HepG2 (cell line): Measurements from ENCODE around the gene PSMA3. TPM values are rescaled to one million over a fixed set of nuclear protein-coding genes. Genes with fewer than 3 reads are reported as not detected.

Experiments
- AHR ChIP-seq: IDR thresholded peaks from 2 replicates; pipeline ENCODE4 v1.6.1; 2018; ENCODE audit warnings: missing genetic modification reagents, missing compliant biosample characterization
- ATAD3A ChIP-seq: sonication (generic); formaldehyde crosslinking; IDR thresholded peaks from 2 replicates; pipeline ENCODE4 v1.4.0; 2020; ENCODE audit warnings: missing genetic modification reagents
- HDAC1 ChIP-seq: sonication (generic); formaldehyde crosslinking; IDR thresholded peaks from 2 replicates; pipeline ENCODE4 v1.5.1; 2020; ENCODE audit warnings: mild to moderate bottlenecking, missing genetic modification reagents
- IKZF5 ChIP-seq: IDR thresholded peaks from 2 replicates; pipeline ENCODE4 v1.6.1; 2018; ENCODE audit warnings: missing genetic modification reagents, mild to moderate bottlenecking, missing compliant biosample characterization
- KAT7 ChIP-seq: IDR thresholded peaks from 2 replicates; pipeline ENCODE4 v1.6.1; 2018; ENCODE audit warnings: borderline replicate concordance, missing compliant biosample characterization
- LCORL ChIP-seq, 2 experiments: fragments of 450-650 bp in 1 of 2; sonication (generic) in 1 of 2; formaldehyde crosslinking in 1 of 2; IDR thresholded peaks; 2 replicates each; pipeline versions ENCODE4 v1.5.0 to v1.6.1; 2017 to 2020; ENCODE audit warnings: antibody characterized with exemption in 1 of 2, missing genetic modification reagents in 1 of 2
- MIER3 ChIP-seq: IDR thresholded peaks from 2 replicates; pipeline ENCODE4 v1.6.1; 2016; ENCODE audit warnings: missing compliant biosample characterization, borderline replicate concordance
- MXI1 ChIP-seq: IDR thresholded peaks from 3 replicates; pipeline ENCODE4 v1.6.1; 2012; ENCODE audit warnings: low read depth, low read length, inconsistent platforms, borderline replicate concordance
- PHF21A ChIP-seq: sonication (generic); formaldehyde crosslinking; IDR thresholded peaks from 2 replicates; pipeline ENCODE4 v1.5.0; 2020; ENCODE audit warnings: mild to moderate bottlenecking, missing genetic modification reagents
- SAP130 ChIP-seq: IDR thresholded peaks from 2 replicates; pipeline ENCODE4 v1.6.1; 2016; ENCODE audit warnings: low read depth
- SMAD3 ChIP-seq: sonication (generic); formaldehyde crosslinking; IDR thresholded peaks from 2 replicates; pipeline ENCODE4 v1.4.0; 2020; ENCODE audit warnings: missing genetic modification reagents
- SPEN ChIP-seq: sonication (generic); formaldehyde crosslinking; IDR thresholded peaks from 2 replicates; pipeline ENCODE4 v1.5.1; 2020; ENCODE audit warnings: low read depth, mild to moderate bottlenecking, missing genetic modification reagents
- SYNCRIP ChIP-seq: fragments of 200-400 bp; formaldehyde crosslinking; IDR thresholded peaks from 2 replicates; pipeline ENCODE4 v1.6.1; 2018; ENCODE audit warnings: mild to moderate bottlenecking, low read depth, low read length; ENCODE audit not compliant: insufficient read depth
- U2AF1 ChIP-seq: fragments of 200-400 bp; formaldehyde crosslinking; optimal IDR thresholded peaks from 2 replicates; pipeline ENCODE3; 2017; ENCODE audit warnings: mild to moderate bottlenecking, low read depth, low read length
- ZNF138 ChIP-seq: sonication (generic); formaldehyde crosslinking; IDR thresholded peaks from 2 replicates; pipeline ENCODE4 v1.5.0; 2020; ENCODE audit warnings: mild to moderate bottlenecking, low read depth, missing genetic modification reagents
- ZNF552 ChIP-seq: sonication (generic); formaldehyde crosslinking; IDR thresholded peaks from 2 replicates; pipeline ENCODE4 v1.9.0; 2022; ENCODE audit warnings: missing genetic modification reagents, mild to moderate bottlenecking, borderline replicate concordance
- ZNF83 ChIP-seq: sonication (generic); formaldehyde crosslinking; IDR thresholded peaks from 2 replicates; pipeline ENCODE4 v1.4.0; 2020; ENCODE audit warnings: missing genetic modification reagents, mild to moderate bottlenecking, borderline replicate concordance
- polyA plus RNA-seq, 8 experiments: library from polyadenylated mRNA; depleted of rRNA in 3 of 8; stranded (reverse) in 7 of 8; unstranded in 1 of 8; fragments of >200 nt; fragmentation: Illumina TruSeq in 4 of 8; extraction: Trizol in 4 of 8; gene quantifications; 2 replicates each; pipeline versions ENCODE4 v1.2.1 to v1.2.3, GENCODE V29; 2011 to 2016; ENCODE audit warnings: low read depth in 4 of 8, missing spikeins in 1 of 8, mixed read lengths in 1 of 8; ENCODE audit not compliant: insufficient read depth in 1 of 8
- total RNA-seq, 5 experiments: library from RNA; depleted of rRNA; stranded (reverse); fragments of >200 nt; fragmentation: Illumina TruSeq; extraction: Trizol; gene quantifications; 2 replicates each; pipeline ENCODE4 v1.2.3, GENCODE V29; 2016; ENCODE audit warnings: low read depth in 1 of 5
- TF ChIP-seq, protein P1 (sequence below): sonication (generic); formaldehyde crosslinking; conservative IDR thresholded peaks from 2 replicates; pipeline ENCODE4 v1.8.0; 2022; ENCODE audit warnings: mild to moderate bottlenecking, moderate library complexity, missing genetic modification reagents
- TF ChIP-seq, protein P2 (sequence below): sonication (generic); formaldehyde crosslinking; IDR thresholded peaks from 2 replicates; pipeline ENCODE4 v1.5.0; 2020; ENCODE audit warnings: mild to moderate bottlenecking, missing genetic modification reagents
- TF ChIP-seq, protein P3 (sequence below): sonication (generic); formaldehyde crosslinking; IDR thresholded peaks from 2 replicates; pipeline ENCODE4 v1.5.1; 2020; ENCODE audit warnings: missing genetic modification reagents, mild to moderate bottlenecking, borderline replicate concordance

Gene PSMA3
- total and polyA plus RNA-seq, 2 of the 13 experiments (the other 11 are each of a cell fraction or from before 2014, with no cell fraction given) = 232 to 275 TPM

DNA sequence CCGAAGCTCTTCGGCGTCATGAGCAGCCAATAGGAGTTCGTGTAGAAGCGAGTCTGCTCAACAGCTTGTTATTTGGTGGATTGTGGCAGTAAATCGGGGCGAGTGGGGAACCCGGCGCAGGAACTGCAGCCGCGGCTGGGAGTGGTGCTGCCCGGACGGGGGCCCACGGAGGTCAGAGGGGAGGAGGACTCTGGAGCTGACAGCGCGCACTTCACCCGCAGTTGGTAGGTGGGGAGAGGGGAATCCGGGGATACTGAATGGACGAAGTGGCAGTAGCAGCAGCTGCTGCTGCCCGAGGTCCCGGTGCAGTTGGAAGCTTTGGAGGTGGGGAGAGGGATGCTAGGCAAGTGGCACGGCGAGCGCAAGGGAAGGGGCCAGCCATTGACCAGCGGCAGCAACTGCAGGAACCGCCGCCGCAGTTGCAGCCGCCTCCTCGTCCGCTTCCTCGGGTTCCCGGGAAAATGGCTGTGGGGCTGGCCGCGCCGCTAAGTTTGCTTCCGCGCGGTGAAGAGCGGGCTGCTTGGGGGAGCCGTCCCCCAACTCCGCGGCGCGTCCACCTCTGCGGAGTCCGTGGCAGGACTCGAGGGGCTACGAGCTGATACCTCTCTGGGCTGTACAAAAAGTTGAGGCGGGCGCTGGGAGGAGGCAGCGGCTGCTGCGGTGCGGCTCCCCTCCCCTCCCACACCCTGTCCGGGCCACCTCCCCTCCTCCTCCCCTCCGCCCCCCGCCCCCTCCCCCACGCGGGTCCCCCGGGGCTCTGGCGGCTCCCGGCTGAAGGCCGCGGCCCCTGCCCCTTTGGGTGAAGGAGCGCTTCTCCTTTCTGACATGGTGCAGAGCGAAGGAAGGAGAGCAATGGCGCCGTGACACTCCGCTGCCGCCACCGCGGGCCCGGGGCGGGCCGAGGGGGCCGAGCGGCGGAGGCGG, 54.1 kb downstream of the PSMA3 start, which contains the start of gene ARID4A (continued):
- TF ChIP-seq, protein P1, sequence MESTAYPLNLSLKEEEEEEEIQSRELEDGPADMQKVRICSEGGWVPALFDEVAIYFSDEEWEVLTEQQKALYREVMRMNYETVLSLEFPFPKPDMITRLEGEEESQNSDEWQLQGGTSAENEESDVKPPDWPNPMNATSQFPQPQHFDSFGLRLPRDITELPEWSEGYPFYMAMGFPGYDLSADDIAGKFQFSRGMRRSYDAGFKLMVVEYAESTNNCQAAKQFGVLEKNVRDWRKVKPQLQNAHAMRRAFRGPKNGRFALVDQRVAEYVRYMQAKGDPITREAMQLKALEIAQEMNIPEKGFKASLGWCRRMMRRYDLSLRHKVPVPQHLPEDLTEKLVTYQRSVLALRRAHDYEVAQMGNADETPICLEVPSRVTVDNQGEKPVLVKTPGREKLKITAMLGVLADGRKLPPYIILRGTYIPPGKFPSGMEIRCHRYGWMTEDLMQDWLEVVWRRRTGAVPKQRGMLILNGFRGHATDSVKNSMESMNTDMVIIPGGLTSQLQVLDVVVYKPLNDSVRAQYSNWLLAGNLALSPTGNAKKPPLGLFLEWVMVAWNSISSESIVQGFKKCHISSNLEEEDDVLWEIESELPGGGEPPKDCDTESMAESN (CRISPR knock-in tag) = no peak
- TF ChIP-seq SPEN (no peak; the same call in 1 of the 2 replicates), ZNF138 (0 out of 2 replicates have a peak, but pooled peaks have one; percentile 41), SMAD3 (CRISPR knock-in tag) (0 out of 2 replicates have a peak, but pooled peaks have one; percentile 12), ZNF552 (CRISPR knock-in tag) (no peak), MIER3 (CRISPR knock-in tag) (no peak), ZNF83 (CRISPR knock-in tag) (no peak), IKZF5 (CRISPR knock-in tag) (0 out of 2 replicates have a peak, but pooled peaks have one; percentile 6), PHF21A (CRISPR knock-in tag) (no peak), MXI1 (0 out of 3 replicates have a peak, but pooled peaks have one; percentile 3), LCORL (IDR thresholded peaks at IDR 0.05) (no peak), LCORL (CRISPR knock-in tag; IDR thresholded peaks at IDR 0.05) (peak; percentile 49; the same call in 1 of the 2 replicates), HDAC1 (CRISPR knock-in tag) (peak; percentile 16; the same call in 1 of the 2 replicates), ATAD3A (no peak), U2AF1 (no peak), SAP130 (CRISPR knock-in tag) (peak; percentile 68), KAT7 (CRISPR knock-in tag) (no peak), SYNCRIP (no peak), AHR (CRISPR knock-in tag) (peak; percentile 71; the same call in 1 of the 2 replicates)
- TF ChIP-seq, protein P2, sequence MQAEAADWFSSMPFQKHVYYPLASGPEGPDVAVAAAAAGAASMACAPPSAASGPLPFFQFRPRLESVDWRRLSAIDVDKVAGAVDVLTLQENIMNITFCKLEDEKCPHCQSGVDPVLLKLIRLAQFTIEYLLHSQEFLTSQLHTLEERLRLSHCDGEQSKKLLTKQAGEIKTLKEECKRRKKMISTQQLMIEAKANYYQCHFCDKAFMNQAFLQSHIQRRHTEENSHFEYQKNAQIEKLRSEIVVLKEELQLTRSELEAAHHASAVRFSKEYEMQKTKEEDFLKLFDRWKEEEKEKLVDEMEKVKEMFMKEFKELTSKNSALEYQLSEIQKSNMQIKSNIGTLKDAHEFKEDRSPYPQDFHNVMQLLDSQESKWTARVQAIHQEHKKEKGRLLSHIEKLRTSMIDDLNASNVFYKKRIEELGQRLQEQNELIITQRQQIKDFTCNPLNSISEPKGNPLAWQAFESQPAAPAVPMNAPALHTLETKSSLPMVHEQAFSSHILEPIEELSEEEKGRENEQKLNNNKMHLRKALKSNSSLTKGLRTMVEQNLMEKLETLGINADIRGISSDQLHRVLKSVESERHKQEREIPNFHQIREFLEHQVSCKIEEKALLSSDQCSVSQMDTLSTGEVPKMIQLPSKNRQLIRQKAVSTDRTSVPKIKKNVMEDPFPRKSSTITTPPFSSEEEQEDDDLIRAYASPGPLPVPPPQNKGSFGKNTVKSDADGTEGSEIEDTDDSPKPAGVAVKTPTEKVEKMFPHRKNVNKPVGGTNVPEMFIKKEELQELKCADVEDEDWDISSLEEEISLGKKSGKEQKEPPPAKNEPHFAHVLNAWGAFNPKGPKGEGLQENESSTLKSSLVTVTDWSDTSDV = no peak
- TF ChIP-seq, protein P3, sequence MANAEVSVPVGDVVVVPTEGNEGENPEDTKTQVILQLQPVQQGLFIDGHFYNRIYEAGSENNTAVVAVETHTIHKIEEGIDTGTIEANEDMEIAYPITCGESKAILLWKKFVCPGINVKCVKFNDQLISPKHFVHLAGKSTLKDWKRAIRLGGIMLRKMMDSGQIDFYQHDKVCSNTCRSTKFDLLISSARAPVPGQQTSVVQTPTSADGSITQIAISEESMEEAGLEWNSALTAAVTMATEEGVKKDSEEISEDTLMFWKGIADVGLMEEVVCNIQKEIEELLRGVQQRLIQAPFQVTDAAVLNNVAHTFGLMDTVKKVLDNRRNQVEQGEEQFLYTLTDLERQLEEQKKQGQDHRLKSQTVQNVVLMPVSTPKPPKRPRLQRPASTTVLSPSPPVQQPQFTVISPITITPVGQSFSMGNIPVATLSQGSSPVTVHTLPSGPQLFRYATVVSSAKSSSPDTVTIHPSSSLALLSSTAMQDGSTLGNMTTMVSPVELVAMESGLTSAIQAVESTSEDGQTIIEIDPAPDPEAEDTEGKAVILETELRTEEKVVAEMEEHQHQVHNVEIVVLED (CRISPR knock-in tag) = no peak
